Measurements from ENCODE around the gene CCDC112. TPM values are rescaled to one million over a fixed set of nuclear protein-coding genes. Genes with fewer than 3 reads are reported as not detected.

The CCDC112 gene
- polyA plus RNA-seq, 1 donor (not counting 4 experiments of a cell fraction or from before 2014, with no cell fraction given): 4.0 TPM

DNA sequence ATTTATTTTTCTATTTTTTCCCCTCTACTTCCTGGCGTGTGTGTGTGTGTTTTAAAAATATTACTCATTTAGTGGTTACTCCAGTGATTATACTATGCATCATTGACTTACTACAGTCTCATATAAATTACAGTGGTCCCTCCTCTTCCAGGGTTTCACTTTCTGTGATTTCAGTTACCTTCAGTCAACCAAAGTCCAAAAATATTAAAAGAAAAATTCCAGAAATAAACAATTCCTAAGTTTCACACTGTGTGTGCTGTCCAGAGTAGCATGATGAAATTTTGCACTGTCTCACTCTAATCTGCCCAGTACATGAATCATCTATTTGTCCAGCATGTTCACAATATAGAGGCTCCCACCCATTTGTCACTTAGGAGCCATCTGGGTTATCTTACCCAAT lies 47.4 kb upstream of the CCDC112 start:
- dilution Hi-C loops (cut with MboI; ENCODE audit: extremely low pct_ligation_motif_present, low sequenced_read_pairs): no loop called here
- Histone ChIP-seq H3K9me1 (ENCODE audit: control insufficient read depth, extremely low read depth, insufficient read depth, low read length) (no peaks in the 10 kb centered on the region), H3K27me3 (ENCODE audit: control insufficient read depth, extremely low read depth, insufficient read depth, low read length) (no peaks in the 10 kb centered on the region), H3K9ac (ENCODE audit: control insufficient read depth, extremely low read depth, insufficient read depth, low read length) (no peak overlapping the region), H3K4me2 (ENCODE audit: control insufficient read depth, extremely low read depth, insufficient read depth, low read depth, low read length) (no peak overlapping the region), H3K79me2 (ENCODE audit: control insufficient read depth, insufficient read depth, low read length) (no peaks in the 10 kb centered on the region), H3K9me3 (ENCODE audit: control insufficient read depth, low read depth, low read length) (no peaks in the 10 kb centered on the region), H3K4me1 (ENCODE audit: control insufficient read depth, extremely low read depth, insufficient read depth, low read length) (peaks cover 2% of the 10 kb centered on the region), H4K20me1 (ENCODE audit: control insufficient read depth, extremely low read depth, insufficient read depth, low read length) (no peaks in the 10 kb centered on the region), H3K36me3 (ENCODE audit: control insufficient read depth in 2 of 2, extremely low read depth in 1 of 2, insufficient read depth in 2 of 2, low read length in 2 of 2) (no peaks in the 10 kb centered on the region), H3K4me3 (ENCODE audit: control insufficient read depth in 2 of 3, extremely low read depth in 1 of 3, insufficient read depth in 2 of 3, low read depth in 1 of 3, low read length in 3 of 3) (no peak overlapping the region), H2AFZ (ENCODE audit: control insufficient read depth, low read length) (no peak overlapping the region), H3K27ac (ENCODE audit: control insufficient read depth, insufficient read depth, low read length) (no peak overlapping the region)
- TF ChIP-seq EZH2 (IDR thresholded peaks at IDR 0.05; ENCODE audit: low read length): no peak
- TF ChIP-seq, protein P1, sequence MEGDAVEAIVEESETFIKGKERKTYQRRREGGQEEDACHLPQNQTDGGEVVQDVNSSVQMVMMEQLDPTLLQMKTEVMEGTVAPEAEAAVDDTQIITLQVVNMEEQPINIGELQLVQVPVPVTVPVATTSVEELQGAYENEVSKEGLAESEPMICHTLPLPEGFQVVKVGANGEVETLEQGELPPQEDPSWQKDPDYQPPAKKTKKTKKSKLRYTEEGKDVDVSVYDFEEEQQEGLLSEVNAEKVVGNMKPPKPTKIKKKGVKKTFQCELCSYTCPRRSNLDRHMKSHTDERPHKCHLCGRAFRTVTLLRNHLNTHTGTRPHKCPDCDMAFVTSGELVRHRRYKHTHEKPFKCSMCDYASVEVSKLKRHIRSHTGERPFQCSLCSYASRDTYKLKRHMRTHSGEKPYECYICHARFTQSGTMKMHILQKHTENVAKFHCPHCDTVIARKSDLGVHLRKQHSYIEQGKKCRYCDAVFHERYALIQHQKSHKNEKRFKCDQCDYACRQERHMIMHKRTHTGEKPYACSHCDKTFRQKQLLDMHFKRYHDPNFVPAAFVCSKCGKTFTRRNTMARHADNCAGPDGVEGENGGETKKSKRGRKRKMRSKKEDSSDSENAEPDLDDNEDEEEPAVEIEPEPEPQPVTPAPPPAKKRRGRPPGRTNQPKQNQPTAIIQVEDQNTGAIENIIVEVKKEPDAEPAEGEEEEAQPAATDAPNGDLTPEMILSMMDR (optimal IDR thresholded peaks at IDR 0.05 in 1 of 3, IDR thresholded peaks at IDR 0.05 in 1 of 3, conservative IDR thresholded peaks at IDR 0.05 in 1 of 3; ENCODE audit: extremely low read depth in 1 of 3, insufficient read depth in 2 of 3, low read length in 3 of 3): no peak
- FAIRE-seq (no peak), DNase-seq (ENCODE audit: low read depth, low spot score) (no peak)

DNA sequence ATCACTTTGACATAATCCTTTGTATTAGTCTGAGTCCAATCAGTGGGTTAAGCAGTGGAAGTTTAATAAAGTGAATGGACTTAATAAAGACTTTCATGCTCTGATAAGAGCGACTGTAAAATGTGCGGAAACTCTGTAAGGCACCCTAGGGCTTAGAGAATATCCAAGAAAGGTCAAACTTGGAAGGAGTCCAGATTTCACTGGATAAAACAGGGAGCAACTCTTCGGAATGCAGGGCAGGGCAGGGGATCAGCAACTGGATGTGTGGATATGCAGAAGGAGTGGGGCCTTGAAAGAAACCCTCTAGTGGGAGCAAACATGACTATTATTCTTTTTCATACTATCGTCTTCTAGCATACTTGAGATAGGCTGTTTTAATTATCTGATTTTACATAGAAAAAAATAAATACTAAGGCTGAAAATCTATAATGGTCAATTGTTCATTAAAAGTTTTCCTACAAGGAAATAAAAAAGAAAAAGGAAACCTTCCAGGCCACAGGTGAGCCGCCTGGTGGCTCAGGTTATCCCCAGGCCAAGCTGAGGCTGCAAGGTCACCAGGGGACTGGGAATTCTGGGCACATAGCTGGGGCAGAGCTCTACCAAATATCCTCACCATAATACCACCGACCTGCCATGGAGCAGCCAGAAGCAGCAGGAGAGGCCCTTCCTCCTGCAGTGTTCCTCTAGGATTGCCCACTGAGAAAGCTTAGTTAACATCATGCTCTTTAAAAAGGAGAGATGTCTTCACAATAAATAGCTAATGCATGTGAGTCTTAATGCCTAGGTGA lies 46.3 kb upstream of the CCDC112 start:
- no peak overlapping the region for H3K9ac ChIP-seq (ENCODE audit: control insufficient read depth, extremely low read depth, insufficient read depth, low read length)
- peak; percentile 23 for FAIRE-seq
- H3K4me1 ChIP-seq (ENCODE audit: control insufficient read depth, extremely low read depth, insufficient read depth, low read length): no peaks in the 10 kb centered on the region
- H3K36me3 ChIP-seq (ENCODE audit: control insufficient read depth in 2 of 2, extremely low read depth in 1 of 2, insufficient read depth in 2 of 2, low read length in 2 of 2): no peaks in the 10 kb centered on the region
- no peaks in the 10 kb centered on the region for H3K79me2 ChIP-seq (ENCODE audit: control insufficient read depth, insufficient read depth, low read length)
- H3K27ac ChIP-seq (ENCODE audit: control insufficient read depth, insufficient read depth, low read length): no peak overlapping the region
- no peak for DNase-seq (ENCODE audit: low read depth, low spot score)
- TF ChIP-seq EZH2 (IDR thresholded peaks at IDR 0.05; ENCODE audit: low read length): no peak
- TF ChIP-seq, protein P1 (optimal IDR thresholded peaks at IDR 0.05 in 1 of 3, IDR thresholded peaks at IDR 0.05 in 1 of 3, conservative IDR thresholded peaks at IDR 0.05 in 1 of 3; ENCODE audit: extremely low read depth in 1 of 3, insufficient read depth in 2 of 3, low read length in 3 of 3): no peak
- dilution Hi-C loops (cut with MboI; ENCODE audit: extremely low pct_ligation_motif_present, low sequenced_read_pairs): no loop called here
- no peak overlapping the region for H3K4me3 ChIP-seq (ENCODE audit: control insufficient read depth in 2 of 3, extremely low read depth in 1 of 3, insufficient read depth in 2 of 3, low read depth in 1 of 3, low read length in 3 of 3)
- H3K9me3 ChIP-seq (ENCODE audit: control insufficient read depth, low read depth, low read length): no peaks in the 10 kb centered on the region
- H3K9me1 ChIP-seq (ENCODE audit: control insufficient read depth, extremely low read depth, insufficient read depth, low read length): no peaks in the 10 kb centered on the region
- H3K4me2 ChIP-seq (ENCODE audit: control insufficient read depth, extremely low read depth, insufficient read depth, low read depth, low read length): no peak overlapping the region
- no peaks in the 10 kb centered on the region for H3K27me3 ChIP-seq (ENCODE audit: control insufficient read depth, extremely low read depth, insufficient read depth, low read length)
- H2AFZ ChIP-seq (ENCODE audit: control insufficient read depth, low read length): no peak overlapping the region
- H4K20me1 ChIP-seq (ENCODE audit: control insufficient read depth, extremely low read depth, insufficient read depth, low read length): no peaks in the 10 kb centered on the region

All from keratinocyte (primary cell).